IPS DF 6.9 (cell line): ENCODE data around the gene NUDT14.

Experiments
- DNase-seq: peaks from one replicate; pipeline ENCODE4 v3.0.0-alpha.2; 2013; ENCODE audit warnings: low read depth, low spot score
- H3K27ac ChIP-seq: one replicate; pipeline ENCODE4 v1.5.1; 2013; ENCODE audit warnings: low read length, control low read depth
- H3K27me3 ChIP-seq: 2 replicates; pipeline ENCODE4 v1.6.1; 2013; ENCODE audit warnings: mild to moderate bottlenecking, low read length; ENCODE audit not compliant: control insufficient read depth, insufficient read depth
- H3K36me3 ChIP-seq: 2 replicates; pipeline ENCODE4 v1.6.1; 2013; ENCODE audit warnings: low read length; ENCODE audit not compliant: control insufficient read depth, insufficient read depth
- H3K4me1 ChIP-seq: 2 replicates; pipeline ENCODE4 v1.6.1; 2013; ENCODE audit warnings: low read length; ENCODE audit not compliant: control insufficient read depth, insufficient read depth
- H3K4me3 ChIP-seq: 2 replicates; pipeline ENCODE4 v1.5.1; 2013; ENCODE audit warnings: mild to moderate bottlenecking, low read length
- H3K9me3 ChIP-seq: 2 replicates; pipeline ENCODE4 v1.6.1; 2013; ENCODE audit warnings: low read length, inconsistent platforms; ENCODE audit not compliant: control insufficient read depth, insufficient read depth
- WGBS: extraction: QIAGEN DNeasy Blood & Tissue Kit; methylation state at CpG from one replicate; pipeline ENCODE4 v1.1.7; 2013; ENCODE audit warnings: mixed read lengths, missing lambda C conversion rate; ENCODE audit not compliant: insufficient read length, insufficient coverage; 5-methylcytosine and 5-hydroxymethylcytosine counted together

NUDT14 gene

DNA sequence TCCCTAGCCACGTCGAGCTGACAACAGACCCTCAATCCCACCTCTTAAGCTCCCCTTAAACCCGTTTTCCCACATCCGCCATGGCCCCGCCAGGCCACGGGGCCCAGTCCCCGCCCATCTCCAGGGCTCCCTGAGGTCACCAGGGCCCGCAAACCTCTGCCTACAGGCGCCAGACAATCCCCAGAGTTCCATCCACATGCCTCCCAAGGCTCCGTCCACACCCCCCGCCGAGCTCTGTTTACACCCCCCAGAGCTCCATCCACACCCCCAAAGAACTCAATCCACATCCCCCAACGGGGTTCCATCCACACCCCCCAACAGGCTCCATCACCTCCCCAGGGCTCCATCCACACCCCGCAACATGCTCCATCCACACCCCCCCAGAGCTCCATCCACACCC lies 21.8 kb downstream of the NUDT14 start:
- Histone ChIP-seq H3K27ac (no peak overlapping the region), H3K9me3 (no peaks in the 10 kb centered on the region), H3K4me3 (no peak overlapping the region), H3K4me1 (0 out of 2 replicates have a peak, but pooled peaks cover 2% of the 10 kb centered on the region), H3K27me3 (no peaks in the 10 kb centered on the region), H3K36me3 (no peaks in the 10 kb centered on the region)
- no CpG with 5 or more reads among the region's 14 CpGs for WGBS
- no peak for DNase-seq

DNA sequence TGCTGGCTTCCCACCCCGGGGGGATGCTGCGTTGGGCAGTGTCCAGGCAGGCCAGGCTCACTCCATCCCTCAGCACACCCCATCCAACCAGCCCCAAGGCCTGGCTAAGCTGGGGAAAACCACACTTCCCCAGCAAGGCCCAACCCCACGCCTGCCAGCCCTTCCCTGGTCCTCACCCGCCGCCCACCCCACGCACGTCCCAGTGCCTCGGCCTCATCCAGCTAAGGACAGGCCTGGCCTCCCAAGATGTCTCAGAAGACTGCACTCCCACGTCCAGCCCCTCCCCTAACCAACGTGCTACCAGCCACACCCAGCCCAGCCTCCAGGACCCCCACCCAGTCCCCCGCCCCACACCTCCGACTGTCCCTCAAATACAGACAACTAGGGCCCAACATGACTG lies 22.3 kb downstream of the NUDT14 start:
- no peak overlapping the region for H3K4me3 ChIP-seq
- WGBS: no CpG with 5 or more reads among the region's 12 CpGs
- no peaks in the 10 kb centered on the region for H3K36me3 ChIP-seq
- no peak overlapping the region for H3K27ac ChIP-seq
- no peak for DNase-seq
- no peaks in the 10 kb centered on the region for H3K27me3 ChIP-seq
- H3K4me1 ChIP-seq: 0 out of 2 replicates have a peak, but pooled peaks cover 2% of the 10 kb centered on the region
- no peaks in the 10 kb centered on the region for H3K9me3 ChIP-seq

DNA sequence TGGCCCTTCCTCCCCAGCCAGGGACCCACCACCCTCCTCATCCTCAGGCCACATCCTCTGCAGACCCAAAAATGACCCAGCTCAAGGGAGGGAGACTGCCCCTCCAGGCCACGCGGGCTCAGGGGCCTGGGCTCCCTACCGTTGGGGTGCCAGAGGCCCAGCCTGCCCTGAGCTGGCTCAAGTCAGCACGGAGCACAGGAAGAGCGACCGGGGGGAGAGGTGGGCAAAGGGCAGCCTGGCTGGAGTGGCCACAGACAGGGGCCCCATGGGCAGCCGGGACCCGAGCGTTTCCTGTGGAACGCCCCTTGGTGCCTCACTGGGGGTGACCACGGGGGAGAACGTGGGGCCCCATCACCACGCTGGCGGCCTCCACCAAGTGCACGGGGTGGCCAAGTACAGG lies 23.2 kb downstream of the NUDT14 start:
- no peaks in the 10 kb centered on the region for H3K27me3 ChIP-seq
- no peak overlapping the region for H3K27ac ChIP-seq
- no peaks in the 10 kb centered on the region for H3K36me3 ChIP-seq
- no peaks in the 10 kb centered on the region for H3K9me3 ChIP-seq
- H3K4me1 ChIP-seq: no peaks in the 10 kb centered on the region
- H3K4me3 ChIP-seq: no peak overlapping the region
- no CpG with 5 or more reads among the region's 15 CpGs for WGBS
- no peak for DNase-seq

DNA sequence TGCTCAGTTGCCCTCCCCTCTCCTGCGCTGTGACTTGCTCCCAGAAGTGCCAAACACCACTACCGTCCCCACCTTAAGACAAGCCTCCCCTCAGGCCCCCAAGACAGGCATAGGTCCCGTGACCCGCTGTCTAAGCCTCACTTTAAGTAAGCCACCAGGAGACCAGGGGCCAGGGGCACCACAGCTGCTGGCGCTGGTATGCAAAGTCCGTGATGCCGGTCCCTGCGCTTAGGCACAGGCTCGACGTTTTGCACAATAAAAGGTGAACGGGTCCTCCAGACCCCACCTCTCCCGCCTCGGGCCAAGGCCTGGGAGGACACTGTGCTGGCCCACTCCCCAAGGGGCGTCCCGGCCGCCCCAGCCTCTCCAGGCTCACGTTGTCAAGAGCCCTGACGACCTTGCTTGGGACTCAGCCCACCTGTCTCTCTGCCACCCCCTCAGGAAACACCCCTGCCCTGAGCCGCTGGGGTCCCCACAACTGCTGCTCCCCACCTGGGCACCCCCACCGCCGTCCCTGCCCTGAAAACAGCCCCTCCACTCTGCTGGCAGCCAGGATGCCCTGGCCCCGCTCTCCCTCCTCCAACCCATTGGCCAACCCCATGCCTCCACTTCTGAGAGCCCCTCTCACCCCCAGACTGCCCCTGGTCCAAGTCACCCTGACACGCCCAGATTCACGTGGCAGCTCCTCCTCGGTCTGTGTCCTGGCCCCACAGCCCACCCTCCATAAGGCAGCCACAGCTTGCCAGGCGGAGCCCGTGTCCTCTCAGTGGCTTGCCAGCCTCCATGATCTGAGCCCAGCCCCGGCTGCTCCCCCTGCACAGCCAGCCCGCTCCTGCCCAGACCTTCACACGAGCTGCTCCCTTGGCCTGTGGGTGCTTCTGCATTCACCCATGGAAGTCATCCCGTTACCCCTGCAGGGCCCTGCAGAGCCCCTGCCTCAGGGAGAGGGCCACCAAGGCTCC lies 24.4 kb downstream of the NUDT14 start:
- no peak for DNase-seq
- H3K9me3 ChIP-seq: no peaks in the 10 kb centered on the region
- H3K36me3 ChIP-seq: no peaks in the 10 kb centered on the region; the same call in 1 of the 2 replicates
- no peaks in the 10 kb centered on the region; the same call in 1 of the 2 replicates for H3K4me1 ChIP-seq
- no peaks in the 10 kb centered on the region for H3K27me3 ChIP-seq
- no CpG with 5 or more reads among the region's 31 CpGs for WGBS
- H3K27ac ChIP-seq: no peak overlapping the region
- no peak overlapping the region for H3K4me3 ChIP-seq

DNA sequence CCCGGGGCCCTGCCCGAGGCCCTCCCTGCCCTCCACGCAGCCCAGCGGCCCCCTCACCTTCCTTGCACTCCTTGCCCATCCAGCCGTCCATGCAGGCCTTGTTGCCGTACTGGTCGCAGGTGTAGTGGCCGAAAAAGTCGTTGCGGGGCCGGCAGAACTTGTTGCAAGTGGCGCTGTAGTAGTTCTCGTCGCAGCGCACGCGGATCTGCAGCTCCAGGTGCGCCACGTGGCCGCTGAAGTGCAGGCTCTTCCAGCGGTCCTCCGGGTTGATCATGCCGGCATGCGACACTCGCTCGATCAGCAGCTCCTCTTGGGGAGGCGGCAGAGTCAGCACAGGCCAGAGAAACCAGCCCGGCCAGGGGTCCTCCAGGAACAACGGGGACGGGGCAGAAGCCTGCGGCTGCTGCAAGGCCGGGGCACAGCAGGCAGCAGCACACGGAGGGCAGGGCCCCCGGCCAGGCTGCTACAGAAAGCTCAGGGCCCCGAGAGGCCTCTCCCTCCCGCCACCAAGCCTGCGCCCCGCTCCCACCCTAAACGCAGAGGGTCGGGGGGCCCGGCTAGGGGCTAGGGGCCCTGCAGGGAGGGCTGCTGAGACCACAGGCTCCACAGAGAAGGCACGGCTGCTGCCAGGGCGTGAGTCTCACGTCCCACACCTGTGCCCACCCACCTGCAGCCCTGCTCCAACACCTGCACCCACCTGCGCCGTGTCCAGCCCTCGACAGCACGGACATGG lies 25.3 kb downstream of the NUDT14 start:
- no peaks in the 10 kb centered on the region; the same call in 1 of the 2 replicates for H3K36me3 ChIP-seq
- DNase-seq: no peak
- no peaks in the 10 kb centered on the region; the same call in 1 of the 2 replicates for H3K4me1 ChIP-seq
- no peaks in the 10 kb centered on the region for H3K27me3 ChIP-seq
- no CpG with 5 or more reads among the region's 48 CpGs for WGBS
- H3K9me3 ChIP-seq: no peaks in the 10 kb centered on the region
- H3K27ac ChIP-seq: no peak overlapping the region
- H3K4me3 ChIP-seq: no peak overlapping the region

DNA sequence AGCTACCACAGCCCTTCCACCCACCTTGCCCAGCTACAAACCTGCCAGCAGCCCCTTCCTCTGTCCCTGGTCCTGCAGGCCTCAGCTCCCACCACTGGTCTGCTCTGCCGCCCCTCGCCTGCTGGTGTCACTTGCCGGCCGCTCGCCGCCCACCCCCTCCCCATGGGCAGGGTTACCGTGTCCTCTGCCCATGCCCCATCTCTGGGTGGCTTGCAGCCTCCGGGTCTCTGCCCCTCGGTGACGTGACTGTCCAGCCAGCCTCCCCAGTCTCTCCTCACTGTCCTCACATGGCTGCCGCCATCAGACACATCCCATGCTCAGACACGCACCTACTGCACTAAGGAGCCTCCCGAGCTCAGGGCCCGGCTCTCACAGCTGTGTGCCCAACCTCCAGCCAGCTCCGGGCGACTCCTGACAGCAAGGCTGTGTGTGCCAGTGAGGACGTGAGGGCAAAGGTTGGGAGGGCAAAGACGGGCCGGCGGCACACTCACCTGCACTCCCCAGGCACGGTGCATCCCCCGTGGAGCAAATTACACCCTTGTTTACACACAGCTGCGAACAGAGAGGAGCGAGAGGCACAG lies 26.0 kb downstream of the NUDT14 start:
- H3K4me1 ChIP-seq: no peaks in the 10 kb centered on the region; the same call in 1 of the 2 replicates
- no peaks in the 10 kb centered on the region for H3K27me3 ChIP-seq
- H3K27ac ChIP-seq: no peak overlapping the region
- no peak overlapping the region for H3K4me3 ChIP-seq
- no peak for DNase-seq
- H3K9me3 ChIP-seq: no peaks in the 10 kb centered on the region
- H3K36me3 ChIP-seq: no peaks in the 10 kb centered on the region; the same call in 1 of the 2 replicates
- no CpG with 5 or more reads among the region's 24 CpGs for WGBS

DNA sequence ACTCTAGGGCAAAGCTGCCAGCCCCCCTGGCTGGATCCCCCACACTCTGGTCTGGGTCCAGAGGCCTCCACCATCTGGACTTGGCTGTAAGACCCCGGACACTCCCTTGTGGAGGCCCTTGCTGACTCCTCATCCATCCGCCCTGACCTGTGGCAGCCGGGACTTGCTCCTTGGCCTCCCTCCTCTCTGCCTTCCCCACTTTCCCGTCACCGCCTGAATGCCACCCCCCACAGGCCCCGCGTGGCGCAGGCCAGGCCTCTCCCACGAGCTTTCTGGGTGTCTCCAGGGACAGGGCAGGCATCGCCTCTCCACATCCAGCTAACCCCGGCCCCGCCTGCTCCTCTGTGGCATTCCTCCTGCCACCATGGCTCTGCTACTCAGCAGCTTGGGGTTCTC lies 26.6 kb downstream of the NUDT14 start:
- H3K9me3 ChIP-seq: no peaks in the 10 kb centered on the region
- no CpG with 5 or more reads among the region's 12 CpGs for WGBS
- no peak overlapping the region for H3K27ac ChIP-seq
- no peaks in the 10 kb centered on the region for H3K27me3 ChIP-seq
- no peaks in the 10 kb centered on the region; the same call in 1 of the 2 replicates for H3K4me1 ChIP-seq
- no peak for DNase-seq
- H3K36me3 ChIP-seq: no peaks in the 10 kb centered on the region; the same call in 1 of the 2 replicates
- no peak overlapping the region for H3K4me3 ChIP-seq

DNA sequence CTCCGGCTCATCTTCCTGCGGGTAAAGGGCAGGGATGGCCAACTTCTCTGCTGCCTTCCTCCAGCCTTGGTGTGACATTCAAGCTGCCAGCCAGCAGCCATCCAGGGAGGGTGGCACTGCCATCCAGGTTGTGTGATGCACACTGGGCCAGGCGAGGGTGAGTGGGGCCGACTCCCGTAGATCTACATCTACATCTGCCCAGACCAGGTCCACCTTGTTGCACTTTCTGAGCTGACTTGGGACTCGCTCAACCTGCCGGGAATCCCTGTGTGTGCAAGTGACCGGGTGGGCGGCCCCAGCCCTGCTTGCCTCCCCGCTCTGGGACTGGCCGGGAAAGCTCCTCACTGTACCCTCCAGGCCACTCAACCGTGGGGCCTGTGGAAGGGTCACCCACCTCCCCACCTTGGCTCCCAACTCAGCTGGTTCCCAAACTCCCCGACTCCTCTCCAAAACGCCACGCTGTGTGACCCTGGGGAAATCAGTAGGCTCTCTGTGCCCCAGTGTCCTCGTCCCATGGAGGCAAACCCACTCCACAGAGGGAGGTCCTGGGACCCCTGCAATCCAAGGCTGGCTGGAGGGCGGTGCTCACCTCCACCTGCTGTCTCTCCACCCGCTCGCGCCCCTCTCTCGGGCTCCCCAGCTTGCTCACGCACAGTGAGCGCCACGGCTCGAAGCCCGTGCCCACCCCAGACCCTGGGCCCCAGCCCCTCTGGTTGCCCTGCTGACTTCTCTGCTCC lies 27.2 kb downstream of the NUDT14 start:
- Histone ChIP-seq H3K27ac (no peak overlapping the region), H3K27me3 (no peaks in the 10 kb centered on the region), H3K9me3 (no peaks in the 10 kb centered on the region), H3K36me3 (no peaks in the 10 kb centered on the region; the same call in 1 of the 2 replicates), H3K4me1 (no peaks in the 10 kb centered on the region; the same call in 1 of the 2 replicates), H3K4me3 (no peak overlapping the region)
- DNase-seq: no peak
- no CpG with 5 or more reads among the region's 26 CpGs for WGBS

DNA sequence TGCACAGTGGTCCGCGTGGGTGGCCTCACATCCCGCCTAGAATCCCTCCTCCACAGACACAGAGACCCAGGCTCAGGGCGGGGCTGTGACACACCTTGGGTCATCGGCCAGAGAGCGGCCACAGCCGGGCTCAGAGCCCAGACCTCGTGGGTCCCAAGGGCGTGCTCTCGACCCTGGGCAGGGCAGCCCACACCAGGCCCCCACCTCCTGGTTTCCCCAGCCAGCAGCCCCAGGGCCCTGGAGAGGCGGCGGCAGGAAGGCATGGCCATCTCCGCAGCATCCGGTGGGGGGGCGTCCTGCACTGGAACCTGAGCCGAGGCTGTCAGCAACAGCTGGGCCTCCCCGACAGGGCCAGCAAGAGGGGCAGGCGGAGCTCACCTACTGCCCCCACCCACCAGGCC lies 27.8 kb downstream of the NUDT14 start:
- DNase-seq: no peak
- Histone ChIP-seq H3K4me3 (no peak overlapping the region), H3K27ac (no peak overlapping the region), H3K4me1 (peaks cover 1% of the 10 kb centered on the region; the same call in 1 of the 2 replicates), H3K9me3 (no peaks in the 10 kb centered on the region), H3K36me3 (no peaks in the 10 kb centered on the region; the same call in 1 of the 2 replicates), H3K27me3 (no peaks in the 10 kb centered on the region)
- WGBS: no CpG with 5 or more reads among the region's 18 CpGs
